HUES48 (cell line): ENCODE results near the gene UNC79.

Experiments used
- H3K27ac ChIP-seq: one replicate; pipeline ENCODE4 v1.7.0; 2013; ENCODE audit warnings: low read depth, low read length, inconsistent platforms
- H3K27me3 ChIP-seq: 2 replicates; pipeline ENCODE4 v1.6.1; 2013; ENCODE audit warnings: mild to moderate bottlenecking, low read length; ENCODE audit not compliant: control insufficient read depth, insufficient read depth
- H3K36me3 ChIP-seq: 2 replicates; pipeline ENCODE4 v1.6.1; 2013; ENCODE audit warnings: low read length; ENCODE audit not compliant: control insufficient read depth, insufficient read depth
- H3K4me1 ChIP-seq: 2 replicates; pipeline ENCODE4 v1.6.1; 2013; ENCODE audit warnings: mild to moderate bottlenecking, low read length; ENCODE audit not compliant: control insufficient read depth, insufficient read depth
- H3K4me3 ChIP-seq: 2 replicates; pipeline ENCODE4 v1.5.1; 2013; ENCODE audit warnings: mild to moderate bottlenecking, low read depth, low read length
- H3K9ac ChIP-seq: 2 replicates; pipeline ENCODE4 v1.6.1; 2013; ENCODE audit warnings: mild to moderate bottlenecking, low read depth, low read length, moderate library complexity
- H3K9me3 ChIP-seq: 2 replicates; pipeline ENCODE4 v1.6.1; 2013; ENCODE audit warnings: low read length; ENCODE audit not compliant: control insufficient read depth, insufficient read depth

The UNC79 gene

DNA sequence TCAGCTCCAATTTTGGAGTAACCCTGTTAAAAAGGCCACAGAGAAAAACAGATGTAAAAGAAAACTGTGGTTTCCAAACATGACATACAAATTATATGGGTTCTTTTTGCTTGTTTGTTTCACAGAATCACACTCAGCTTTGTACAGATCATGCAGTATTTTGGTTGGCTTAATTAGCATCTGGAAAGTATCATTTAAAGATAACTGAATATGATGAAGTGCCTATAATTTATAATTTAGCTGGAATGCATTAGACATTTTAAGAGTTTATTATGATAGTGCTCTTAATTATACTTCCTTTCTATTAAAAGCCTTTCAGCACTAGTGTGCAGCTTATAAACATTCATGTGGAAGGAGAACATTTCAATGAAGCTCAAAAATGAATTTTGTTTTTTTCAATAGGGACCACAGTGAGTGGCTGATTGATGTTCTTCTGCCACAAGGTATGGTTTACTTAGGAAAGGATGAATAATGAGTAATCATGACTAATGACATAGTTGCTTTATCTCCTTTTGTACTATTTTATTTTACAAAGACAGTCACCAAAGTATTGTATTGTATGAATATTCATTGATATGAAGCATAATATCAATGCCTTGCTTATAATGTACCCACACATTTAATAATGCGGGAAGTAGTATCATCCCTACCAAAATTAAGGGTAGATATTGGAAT is 98.3 kb downstream of the UNC79 start:
- H3K9me3 ChIP-seq, result no peaks in the 10 kb centered on the region
- H3K27ac ChIP-seq, result no peak overlapping the region
- H3K27me3 ChIP-seq, result no peaks in the 10 kb centered on the region
- H3K9ac ChIP-seq, result no peak overlapping the region
- H3K4me3 ChIP-seq, result no peak overlapping the region
- H3K4me1 ChIP-seq, result peaks cover 28% of the 10 kb centered on the region; the same call in 1 of the 2 replicates
- H3K36me3 ChIP-seq, result no peaks in the 10 kb centered on the region

DNA sequence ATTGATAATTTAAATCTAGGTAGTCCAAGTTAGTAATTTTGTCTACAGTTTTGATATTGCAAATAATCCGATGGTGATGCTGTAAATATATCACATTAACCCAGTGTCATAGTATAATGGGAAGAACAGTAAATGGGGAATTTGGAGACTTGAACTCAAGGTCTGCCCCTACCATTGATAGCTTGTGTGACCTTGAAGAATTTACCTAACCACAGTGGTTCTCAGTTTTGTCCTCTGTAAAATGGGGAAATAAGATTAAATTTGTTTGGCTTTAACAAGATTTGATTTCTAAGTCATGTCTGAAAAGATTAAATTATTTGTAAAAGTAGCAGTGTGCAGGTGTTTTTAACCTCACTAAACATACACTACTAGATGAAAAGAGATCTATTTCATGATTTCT is 100.9 kb downstream of the UNC79 start:
- Histone ChIP-seq H3K27me3 (no peaks in the 10 kb centered on the region), H3K4me3 (no peak overlapping the region), H3K36me3 (no peaks in the 10 kb centered on the region), H3K9me3 (no peaks in the 10 kb centered on the region), H3K4me1 (peaks cover 15% of the 10 kb centered on the region; the same call in 1 of the 2 replicates), H3K27ac (no peak overlapping the region), H3K9ac (no peak overlapping the region)

GRCh38 chr14:93532541-93532940 is 101.8 kb downstream of the UNC79 start:
- H3K36me3 ChIP-seq, result no peaks in the 10 kb centered on the region
- H3K9ac ChIP-seq, result no peak overlapping the region
- H3K4me1 ChIP-seq, result peaks cover 6% of the 10 kb centered on the region; the same call in 1 of the 2 replicates
- no peaks in the 10 kb centered on the region for H3K9me3 ChIP-seq
- H3K27ac ChIP-seq, result no peak overlapping the region
- H3K27me3 ChIP-seq, result no peaks in the 10 kb centered on the region
- H3K4me3 ChIP-seq, result no peak overlapping the region

DNA sequence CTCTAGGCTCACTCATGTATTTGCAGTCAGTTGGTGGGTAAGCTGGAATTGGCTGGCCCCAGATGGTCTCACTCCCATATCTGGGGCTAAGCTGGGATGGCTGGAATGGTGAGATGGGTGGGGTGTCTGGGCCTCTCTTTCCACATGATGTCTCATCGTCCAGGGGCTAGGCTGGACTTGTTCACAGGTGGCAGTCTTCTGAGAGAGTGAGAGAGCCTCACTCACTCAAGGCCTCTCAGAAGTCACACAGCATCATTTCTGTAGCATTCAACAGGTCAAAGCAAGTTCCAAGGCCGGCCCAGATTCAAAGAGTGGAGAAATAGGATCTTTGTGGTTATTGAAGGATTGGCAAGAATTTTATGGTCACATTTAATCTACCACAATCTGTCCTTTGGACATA is 102.7 kb downstream of the UNC79 start:
- H3K4me3 ChIP-seq, result no peak overlapping the region
- H3K27ac ChIP-seq, result no peak overlapping the region
- no peaks in the 10 kb centered on the region for H3K4me1 ChIP-seq
- no peaks in the 10 kb centered on the region for H3K9me3 ChIP-seq
- H3K9ac ChIP-seq, result no peak overlapping the region
- H3K36me3 ChIP-seq, result no peaks in the 10 kb centered on the region
- H3K27me3 ChIP-seq, result no peaks in the 10 kb centered on the region

DNA sequence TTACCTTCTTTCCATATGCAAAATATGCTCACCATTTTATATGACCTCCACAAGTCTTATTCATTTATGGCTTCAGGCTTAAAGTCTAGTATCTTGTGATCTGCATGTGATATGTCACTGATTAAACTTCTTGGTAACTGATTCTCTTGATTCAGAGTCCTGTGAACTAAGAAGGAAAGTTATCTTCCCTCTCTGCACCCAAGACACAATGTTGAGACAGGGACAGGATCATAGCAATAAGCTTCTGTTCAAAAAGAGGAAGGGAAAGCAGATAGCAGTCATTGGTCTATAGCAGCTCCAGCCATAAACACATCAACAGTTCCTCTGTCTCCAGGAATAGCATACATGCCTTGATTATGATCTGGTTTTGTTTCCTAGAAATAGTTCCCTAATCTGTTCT is 103.1 kb downstream of the UNC79 start:
- no peak overlapping the region for H3K9ac ChIP-seq
- no peak overlapping the region for H3K4me3 ChIP-seq
- H3K27ac ChIP-seq, result no peak overlapping the region
- no peaks in the 10 kb centered on the region for H3K4me1 ChIP-seq
- no peaks in the 10 kb centered on the region for H3K27me3 ChIP-seq
- no peaks in the 10 kb centered on the region for H3K9me3 ChIP-seq
- H3K36me3 ChIP-seq, result no peaks in the 10 kb centered on the region

- H3K4me1 ChIP-seq, result no peaks in the 10 kb centered on the region
- H3K27me3 ChIP-seq, result no peaks in the 10 kb centered on the region
- H3K27ac ChIP-seq, result no peak overlapping the region
Observed at GRCh38 chr14:93535537-93535936, 104.8 kb downstream of the UNC79 start.

GRCh38 chr14:93536945-93537344 is 106.2 kb downstream of the UNC79 start:
- Histone ChIP-seq H3K4me3 (no peak overlapping the region), H3K4me1 (no peaks in the 10 kb centered on the region), H3K27ac (no peak overlapping the region), H3K9ac (no peak overlapping the region), H3K36me3 (no peaks in the 10 kb centered on the region), H3K9me3 (no peaks in the 10 kb centered on the region), H3K27me3 (no peaks in the 10 kb centered on the region)

More at GRCh38 chr14:93535537-93535936, 104.8 kb downstream of the UNC79 start:
- Histone ChIP-seq H3K9me3 (no peaks in the 10 kb centered on the region), H3K9ac (no peak overlapping the region), H3K36me3 (no peaks in the 10 kb centered on the region), H3K4me3 (no peak overlapping the region)

DNA sequence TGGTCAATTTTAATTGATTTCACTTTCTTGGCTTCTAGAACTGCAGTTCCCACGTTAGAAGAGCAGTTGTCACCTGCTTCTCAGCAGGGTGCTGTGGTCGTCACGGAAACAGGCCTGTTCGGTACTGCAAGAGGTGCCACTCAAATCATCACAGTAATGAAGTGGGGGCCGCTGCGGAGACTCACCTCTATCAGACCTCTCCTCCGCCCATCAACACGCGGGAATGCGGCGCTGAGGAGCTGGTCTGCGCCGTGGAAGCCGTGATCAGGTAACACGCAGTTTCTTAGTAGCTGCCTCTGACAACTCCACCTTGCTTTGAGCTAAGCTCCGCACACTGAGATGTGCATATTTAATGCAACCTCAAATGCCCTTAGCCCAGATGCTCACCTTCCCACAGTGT is 107.2 kb downstream of the UNC79 start:
- no peaks in the 10 kb centered on the region for H3K36me3 ChIP-seq
- H3K27me3 ChIP-seq, result no peaks in the 10 kb centered on the region
- H3K9ac ChIP-seq, result no peak overlapping the region
- no peaks in the 10 kb centered on the region for H3K9me3 ChIP-seq
- H3K4me1 ChIP-seq, result no peaks in the 10 kb centered on the region
- H3K4me3 ChIP-seq, result no peak overlapping the region
- H3K27ac ChIP-seq, result no peak overlapping the region

GRCh38 chr14:93538413-93538812 is 107.7 kb downstream of the UNC79 start:
- H3K27me3 ChIP-seq, result no peaks in the 10 kb centered on the region
- H3K36me3 ChIP-seq, result no peaks in the 10 kb centered on the region
- H3K4me3 ChIP-seq, result no peak overlapping the region

GRCh38 chr14:93540235-93540634 is 109.5 kb downstream of the UNC79 start:
- no peak overlapping the region for H3K9ac ChIP-seq
- H3K9me3 ChIP-seq, result no peaks in the 10 kb centered on the region
- H3K27me3 ChIP-seq, result no peaks in the 10 kb centered on the region
- H3K4me3 ChIP-seq, result no peak overlapping the region
- H3K4me1 ChIP-seq, result no peaks in the 10 kb centered on the region
- H3K36me3 ChIP-seq, result no peaks in the 10 kb centered on the region
- H3K27ac ChIP-seq, result no peak overlapping the region

More at GRCh38 chr14:93538413-93538812, 107.7 kb downstream of the UNC79 start:
- Histone ChIP-seq H3K9me3 (no peaks in the 10 kb centered on the region), H3K9ac (no peak overlapping the region), H3K27ac (no peak overlapping the region), H3K4me1 (no peaks in the 10 kb centered on the region)

- Histone ChIP-seq H3K9ac (no peak overlapping the region), H3K27ac (no peak overlapping the region), H3K4me1 (no peaks in the 10 kb centered on the region), H3K9me3 (no peaks in the 10 kb centered on the region), H3K4me3 (no peak overlapping the region), H3K36me3 (no peaks in the 10 kb centered on the region), H3K27me3 (no peaks in the 10 kb centered on the region)
Observed at GRCh38 chr14:93543766-93544165, 113.0 kb downstream of the UNC79 start.
